ENCODE data around the gene CERCAM.

DNA sequence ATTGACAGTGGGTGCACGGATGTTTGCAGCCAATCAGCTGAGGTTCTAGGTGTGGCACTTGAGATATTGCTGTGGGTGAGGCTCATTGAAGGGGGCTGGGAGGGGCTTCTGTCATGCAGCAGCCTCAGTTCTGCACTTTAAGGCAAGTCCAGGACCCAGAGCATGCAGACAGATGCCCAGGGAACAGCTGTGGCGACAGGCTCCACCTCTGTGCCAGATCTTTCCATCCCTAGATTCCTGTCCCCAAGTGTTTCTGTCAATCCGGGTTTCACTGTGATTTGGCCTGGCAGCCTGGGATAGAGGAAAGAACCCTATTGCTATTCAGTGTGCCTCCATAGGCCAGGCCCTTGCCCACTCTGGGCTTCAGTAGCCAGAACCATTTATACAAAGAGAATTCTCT is 20.8 kb upstream of the CERCAM start:
- TF ChIP-seq, protein P1, sequence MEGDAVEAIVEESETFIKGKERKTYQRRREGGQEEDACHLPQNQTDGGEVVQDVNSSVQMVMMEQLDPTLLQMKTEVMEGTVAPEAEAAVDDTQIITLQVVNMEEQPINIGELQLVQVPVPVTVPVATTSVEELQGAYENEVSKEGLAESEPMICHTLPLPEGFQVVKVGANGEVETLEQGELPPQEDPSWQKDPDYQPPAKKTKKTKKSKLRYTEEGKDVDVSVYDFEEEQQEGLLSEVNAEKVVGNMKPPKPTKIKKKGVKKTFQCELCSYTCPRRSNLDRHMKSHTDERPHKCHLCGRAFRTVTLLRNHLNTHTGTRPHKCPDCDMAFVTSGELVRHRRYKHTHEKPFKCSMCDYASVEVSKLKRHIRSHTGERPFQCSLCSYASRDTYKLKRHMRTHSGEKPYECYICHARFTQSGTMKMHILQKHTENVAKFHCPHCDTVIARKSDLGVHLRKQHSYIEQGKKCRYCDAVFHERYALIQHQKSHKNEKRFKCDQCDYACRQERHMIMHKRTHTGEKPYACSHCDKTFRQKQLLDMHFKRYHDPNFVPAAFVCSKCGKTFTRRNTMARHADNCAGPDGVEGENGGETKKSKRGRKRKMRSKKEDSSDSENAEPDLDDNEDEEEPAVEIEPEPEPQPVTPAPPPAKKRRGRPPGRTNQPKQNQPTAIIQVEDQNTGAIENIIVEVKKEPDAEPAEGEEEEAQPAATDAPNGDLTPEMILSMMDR (IDR thresholded peaks at IDR 0.05): no peak
- TF ChIP-seq POLR2AphosphoS5 (IDR thresholded peaks at IDR 0.05; ENCODE audit: low read depth, low read length): no peak
